GM19463 (cell line): ENCODE data around the gene MRPL10.

Source experiments
- ATAC-seq: cut with Tn5 transposase; IDR thresholded peaks from one replicate; pipeline ENCODE4 v1.9.1; 2021; ENCODE audit warnings: mild to moderate bottlenecking, moderate library complexity; ENCODE audit not compliant: unreplicated experiment

MRPL10 gene

DNA sequence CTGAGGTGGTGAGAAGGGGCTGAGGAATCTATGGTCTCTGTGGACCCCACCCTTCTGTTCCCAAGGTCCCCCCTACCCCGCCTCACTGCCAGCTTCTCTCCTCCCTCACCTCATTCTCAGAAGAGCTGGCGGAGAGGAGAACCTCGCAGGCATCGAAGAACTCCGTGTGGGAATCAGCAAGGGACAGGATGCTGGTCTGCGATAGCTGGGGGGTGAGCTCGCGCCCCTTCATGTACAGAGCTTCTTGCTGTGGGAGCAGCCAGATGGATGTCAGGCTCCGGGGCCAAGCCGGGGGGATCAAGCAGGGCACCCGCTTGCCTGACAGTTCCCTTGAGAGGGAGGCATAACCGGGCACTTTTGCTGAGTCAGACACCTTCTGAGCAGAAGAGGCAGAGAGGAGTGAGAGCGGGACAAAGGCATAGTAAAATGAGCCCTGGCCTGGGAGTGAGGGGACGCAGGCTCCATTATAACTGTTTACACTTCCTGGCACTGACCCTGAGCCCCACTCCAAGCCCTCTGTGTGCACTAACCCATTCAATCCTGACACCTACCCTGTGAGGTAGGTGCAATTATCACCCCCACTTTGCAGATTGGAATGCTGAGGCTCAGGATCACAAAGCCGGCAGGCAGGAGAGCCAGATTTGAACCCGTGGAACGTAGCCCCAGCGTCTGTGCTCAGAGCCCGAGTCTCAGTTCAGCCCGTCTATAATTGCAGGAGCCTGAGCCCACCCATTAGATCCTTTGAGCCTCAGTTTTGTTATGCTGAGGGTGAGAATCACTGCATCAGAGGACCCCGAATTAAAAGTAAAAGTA is 16.0 kb downstream of the MRPL10 start:
- ATAC-seq: no peak

DNA sequence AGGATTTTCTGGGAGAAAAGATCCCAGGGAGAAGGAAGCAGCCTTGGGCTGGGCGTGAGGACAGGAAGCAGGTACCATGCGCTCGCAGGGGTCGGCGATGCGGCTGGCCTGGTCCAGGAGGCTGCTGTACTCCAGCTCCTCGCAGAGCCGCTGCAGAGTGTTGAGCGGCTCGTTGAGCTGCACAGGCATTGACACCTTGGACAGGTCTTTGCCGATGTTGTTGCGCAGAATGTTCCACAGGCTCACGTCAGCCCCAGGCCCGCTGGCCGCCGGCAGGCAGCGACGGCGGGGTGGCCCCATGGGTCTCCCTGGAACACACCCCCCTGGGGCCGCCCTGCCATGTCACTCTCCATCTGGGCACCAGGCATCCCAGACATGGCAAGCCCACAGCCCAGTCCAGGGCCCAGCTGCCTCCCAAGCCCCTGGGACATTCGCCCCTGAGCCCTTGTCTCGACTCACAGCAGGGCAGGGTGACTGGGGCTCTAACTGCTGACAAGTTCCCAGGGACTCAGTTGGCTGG is 17.8 kb downstream of the MRPL10 start:
- ATAC-seq: no peak

DNA sequence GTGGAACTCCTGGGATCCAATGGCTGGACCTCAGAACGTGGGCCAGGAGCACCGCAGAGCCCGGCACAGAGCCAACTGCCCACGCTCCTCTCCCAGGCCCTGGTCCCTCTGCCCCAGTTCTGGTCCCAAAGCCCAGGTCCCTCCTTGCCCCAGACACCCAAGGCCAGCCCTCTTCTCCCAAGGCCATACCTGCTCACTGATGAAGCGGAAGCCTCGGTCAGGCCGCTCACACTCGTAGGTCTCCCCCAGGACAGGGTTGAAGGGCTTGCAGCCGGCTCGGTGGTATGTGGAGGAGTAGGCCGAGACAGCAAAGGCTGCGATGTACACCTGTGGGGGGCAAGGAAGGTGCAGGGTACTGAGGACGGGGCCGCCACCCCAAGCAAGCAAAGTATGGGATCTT is 18.3 kb downstream of the MRPL10 start:
- no peak for ATAC-seq

DNA sequence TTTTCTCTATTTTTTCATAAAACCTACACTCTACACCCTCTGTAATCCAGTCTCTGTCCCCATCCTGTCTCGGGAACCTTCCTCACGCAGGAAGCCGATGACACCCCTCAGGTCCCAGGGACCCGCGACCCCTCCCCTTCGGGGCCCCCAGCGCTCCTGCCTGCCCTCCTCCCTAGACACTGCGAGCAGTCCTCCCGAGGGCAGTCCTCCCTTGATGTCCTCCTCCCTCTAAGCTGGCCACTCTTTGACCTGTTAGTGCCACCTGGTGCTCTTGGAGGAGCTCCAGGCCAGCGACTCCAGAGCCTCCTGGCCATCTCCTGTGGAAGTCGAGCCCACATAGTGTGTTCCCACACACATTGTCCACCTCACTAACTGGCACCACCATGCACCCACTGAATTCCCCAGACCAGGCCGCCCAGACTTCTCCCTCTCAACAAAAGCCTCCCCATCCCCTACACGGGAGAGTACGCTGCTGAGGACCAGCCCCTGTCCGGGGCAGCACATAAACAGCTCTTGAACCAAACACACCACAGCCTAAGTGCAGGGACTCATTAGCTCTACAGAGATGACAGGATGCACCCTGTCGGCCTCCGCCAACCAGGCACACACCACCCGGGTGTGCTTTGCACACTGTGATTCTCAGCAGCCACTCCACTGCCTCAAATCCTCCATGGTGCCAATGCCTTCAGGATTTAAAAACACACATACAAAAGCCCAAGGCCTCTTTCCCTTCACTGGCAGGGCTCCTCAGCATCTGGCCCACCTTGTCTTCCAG is 19.0 kb downstream of the MRPL10 start:
- no peak for ATAC-seq

DNA sequence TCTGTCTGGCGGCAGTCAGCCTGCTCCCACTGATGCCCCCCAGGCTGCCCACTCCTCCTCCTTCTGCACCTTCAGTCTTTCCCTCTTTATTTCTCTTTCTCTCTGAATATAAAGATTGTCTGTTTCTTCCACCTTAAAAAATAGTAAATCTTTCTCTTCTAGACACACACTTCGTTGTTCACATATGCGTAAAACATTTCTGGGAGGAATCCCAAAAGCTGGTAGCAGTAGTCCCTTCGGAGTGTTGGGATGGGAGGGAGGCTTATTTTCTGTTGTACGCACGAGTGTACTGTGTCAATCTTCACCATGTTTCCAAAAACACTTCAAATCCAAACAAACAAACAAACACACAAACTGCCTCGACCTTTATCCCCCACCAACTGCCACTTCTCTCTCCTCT is 19.6 kb downstream of the MRPL10 start:
- no peak for ATAC-seq

DNA sequence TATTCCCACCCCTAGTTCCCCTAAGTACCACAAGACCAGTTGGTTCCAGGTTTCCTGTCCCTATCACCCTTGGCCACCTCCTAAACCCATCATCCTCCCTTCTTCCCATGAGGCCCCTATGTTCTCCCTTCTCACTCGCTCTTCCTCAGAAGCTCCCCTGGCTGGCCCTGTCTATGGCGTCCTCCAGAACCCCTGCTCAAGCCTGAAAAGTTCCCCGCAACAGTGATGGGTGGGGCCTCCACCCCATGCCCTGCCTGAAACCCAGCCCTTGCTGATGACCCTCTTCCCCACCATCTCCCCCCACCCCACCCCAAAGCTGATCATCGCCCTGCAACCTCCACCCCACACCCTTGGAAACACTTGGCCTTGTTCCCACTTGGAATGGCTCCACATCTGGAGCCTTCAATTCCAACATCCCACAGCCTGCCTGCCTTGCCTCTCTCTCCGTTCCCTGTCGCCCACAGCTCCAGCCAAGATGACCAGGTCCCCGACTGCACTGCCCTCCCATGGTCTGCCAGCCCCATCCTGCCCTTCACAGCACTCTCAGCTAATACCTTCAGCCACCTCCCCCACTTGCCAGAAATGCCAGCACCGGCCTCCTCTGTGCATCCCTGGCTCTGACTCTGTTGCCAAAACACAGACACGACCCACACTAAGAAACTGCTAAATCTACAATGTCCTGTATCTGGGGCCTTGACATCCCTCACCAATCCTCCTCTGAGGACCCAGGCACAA is 20.3 kb downstream of the MRPL10 start:
- no peak for ATAC-seq

DNA sequence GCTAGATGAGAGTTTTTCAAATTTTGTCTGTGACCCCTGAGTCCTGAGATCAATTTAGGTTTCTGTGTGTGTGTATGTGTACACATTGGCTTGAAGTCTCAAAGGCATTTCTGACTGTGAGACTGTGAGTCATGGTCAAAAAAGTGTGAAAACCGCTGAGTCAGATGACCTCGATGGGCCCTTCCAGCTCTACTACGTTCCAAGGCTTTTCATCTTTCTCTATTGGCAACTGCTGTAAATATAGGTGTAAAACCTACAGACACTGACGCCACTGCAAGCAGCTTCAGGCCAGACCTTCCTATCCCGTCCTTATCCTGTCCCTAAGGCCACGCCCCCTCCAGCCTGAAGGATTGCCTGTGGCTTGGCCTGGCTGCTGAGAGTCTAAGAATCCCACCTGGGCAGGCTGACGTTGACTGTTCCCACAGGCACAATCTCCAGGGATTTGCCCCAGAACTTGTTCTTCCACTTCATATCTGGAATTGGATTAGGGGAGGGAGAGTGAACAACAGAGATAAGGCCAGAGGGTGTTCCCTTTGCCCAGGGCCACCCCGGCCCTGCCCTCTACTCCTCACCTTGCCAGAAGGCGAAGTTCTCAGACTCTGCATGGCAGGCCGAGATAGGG is 21.0 kb downstream of the MRPL10 start:
- no peak for ATAC-seq

DNA sequence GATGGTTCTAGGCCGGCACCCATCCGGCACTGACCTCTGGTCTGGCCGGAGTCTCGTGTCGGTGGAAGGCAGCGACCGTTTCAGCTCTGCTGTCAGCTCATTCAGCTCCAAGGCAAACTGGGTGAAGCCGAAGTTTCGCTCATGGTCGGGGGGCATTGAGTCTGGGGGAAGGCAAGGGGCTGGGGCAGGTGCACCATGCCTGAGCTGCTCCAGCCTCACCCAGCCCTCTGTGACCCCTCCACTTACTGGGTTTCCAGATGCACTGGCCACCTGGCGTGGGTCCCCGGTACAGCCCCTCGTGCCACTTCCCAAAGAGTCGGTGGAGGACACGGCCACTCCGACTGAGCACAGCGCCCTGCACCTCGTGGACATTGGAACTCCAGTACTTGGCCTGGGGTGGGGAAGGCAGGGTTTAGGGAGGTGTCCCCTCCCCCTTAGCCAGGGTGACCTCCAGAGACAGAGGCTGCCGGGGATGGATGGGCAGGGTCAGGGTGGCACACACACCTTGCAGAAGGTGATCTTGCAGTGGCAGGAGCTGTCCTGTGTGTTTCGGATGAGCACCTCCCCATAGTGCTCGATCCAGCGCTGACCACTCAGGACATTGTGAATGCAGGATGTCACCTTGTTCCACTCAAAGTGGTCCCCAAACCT is 22.4 kb downstream of the MRPL10 start:
- no peak for ATAC-seq

DNA sequence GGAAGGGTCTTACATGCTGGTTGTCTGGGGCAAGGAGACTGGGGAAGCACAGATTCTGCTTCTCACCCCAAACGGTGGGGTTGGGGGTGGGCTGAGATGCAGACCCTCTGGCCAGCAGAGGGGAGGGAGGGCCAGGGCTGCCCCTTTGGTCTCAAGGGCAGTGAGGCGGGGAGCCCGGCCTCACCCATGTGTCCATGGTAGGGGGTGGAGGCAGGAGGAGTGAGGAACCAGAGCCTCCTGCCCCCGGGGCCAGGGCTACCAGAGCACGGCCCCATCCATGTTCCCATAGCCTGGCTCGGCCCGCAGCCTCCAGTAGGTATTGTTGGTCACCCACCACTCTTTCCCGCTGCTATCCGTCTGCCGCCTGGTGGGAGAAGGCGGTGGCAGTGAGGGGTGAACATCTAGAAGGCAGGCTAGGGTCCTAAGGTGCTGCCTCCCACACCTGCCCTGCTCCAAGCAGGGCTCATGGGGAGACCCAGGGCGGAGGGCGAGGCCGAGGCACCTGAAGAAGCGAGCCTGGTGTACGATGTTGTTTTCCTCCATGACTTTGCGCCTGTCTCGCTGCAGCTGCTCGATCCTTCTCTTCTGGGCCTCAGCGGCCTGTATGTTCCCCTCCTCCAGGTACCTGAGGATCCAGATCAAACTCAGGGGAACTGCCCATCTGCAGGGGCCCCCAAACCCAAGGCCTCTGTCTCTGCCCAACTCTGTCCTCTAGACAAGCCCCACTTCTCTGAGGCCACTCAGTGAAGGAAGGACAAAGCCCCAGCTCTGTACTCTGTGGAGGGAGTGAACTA is 23.1 kb downstream of the MRPL10 start:
- no peak for ATAC-seq

DNA sequence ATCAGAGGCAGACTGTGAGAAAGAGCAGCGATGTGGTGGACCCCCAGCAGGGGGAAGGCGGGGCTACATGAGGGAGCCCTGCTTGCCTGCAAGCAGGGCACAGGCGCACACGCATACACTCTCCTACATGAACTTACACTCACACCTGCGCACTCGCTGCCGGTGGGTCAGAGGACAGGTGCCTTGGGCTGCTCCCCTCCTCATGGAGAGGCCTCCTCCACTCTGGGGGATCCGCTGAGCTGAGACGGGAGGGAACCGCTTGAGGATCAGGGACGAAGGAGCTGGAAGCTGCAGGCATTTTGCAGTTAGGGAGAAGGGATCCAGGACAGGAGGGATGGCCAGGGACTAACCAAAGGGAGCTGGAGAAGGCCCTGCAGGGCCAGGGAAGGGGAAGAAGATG is 23.9 kb downstream of the MRPL10 start:
- no peak for ATAC-seq

DNA sequence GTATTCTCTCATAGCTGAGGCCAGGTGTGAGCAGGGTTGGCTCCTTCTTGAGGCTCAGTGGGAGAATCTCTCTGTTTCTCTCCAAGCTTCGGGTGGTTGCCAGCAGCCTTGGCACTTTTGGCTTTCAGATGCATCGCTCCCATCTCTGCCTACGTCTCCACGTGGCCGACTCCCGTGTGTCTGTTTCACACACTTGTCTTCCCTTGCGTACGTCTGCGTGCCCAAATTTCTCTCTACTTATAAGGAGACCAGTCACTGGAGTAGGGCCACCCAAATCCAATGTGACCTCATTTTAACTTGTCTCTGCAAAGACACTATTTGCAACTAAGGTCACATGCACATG is 24.5 kb downstream of the MRPL10 start:
- ATAC-seq: no peak

DNA sequence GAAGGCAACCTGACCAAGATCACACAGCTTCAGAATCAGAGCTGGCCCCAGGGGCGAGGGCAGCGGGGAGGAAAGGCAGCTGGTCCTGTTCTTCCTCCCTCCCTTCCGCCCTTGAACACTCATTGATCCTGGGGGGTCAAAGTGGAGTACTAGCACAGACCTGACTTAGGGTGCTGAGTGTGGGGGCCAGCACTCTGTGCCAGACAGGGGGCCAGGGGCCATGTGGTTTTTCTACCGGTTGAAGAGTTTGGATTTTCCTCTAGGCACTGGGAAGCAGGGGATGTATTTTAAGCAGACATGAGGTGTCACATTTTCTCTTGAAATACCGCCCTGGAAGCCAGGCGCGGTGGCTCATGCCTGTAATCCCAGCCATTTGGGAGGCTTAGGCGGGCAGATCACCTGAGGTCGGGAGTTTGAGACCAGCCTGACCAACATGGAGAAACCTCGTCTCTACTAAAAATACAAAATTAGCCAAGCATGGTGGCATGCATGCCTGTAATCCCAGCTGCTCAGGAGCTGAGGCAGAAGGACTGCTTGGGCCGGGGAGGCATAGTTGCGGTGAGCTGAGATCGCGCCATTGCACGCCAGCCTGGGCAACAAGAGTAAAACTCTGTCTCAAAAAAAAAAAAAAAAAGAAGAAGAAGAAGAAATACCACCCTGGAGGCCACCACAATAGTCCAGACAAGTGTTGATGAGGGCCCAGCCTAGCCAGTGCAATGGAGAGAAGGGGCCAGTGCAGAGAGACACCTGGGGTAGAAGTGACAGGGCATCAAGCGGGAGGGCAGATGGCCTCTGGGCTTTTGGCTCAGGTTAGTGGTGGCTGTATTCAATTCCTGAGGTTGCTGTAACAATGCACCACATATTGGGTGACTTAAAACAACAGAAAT is 25.1 kb downstream of the MRPL10 start:
- no peak for ATAC-seq

DNA sequence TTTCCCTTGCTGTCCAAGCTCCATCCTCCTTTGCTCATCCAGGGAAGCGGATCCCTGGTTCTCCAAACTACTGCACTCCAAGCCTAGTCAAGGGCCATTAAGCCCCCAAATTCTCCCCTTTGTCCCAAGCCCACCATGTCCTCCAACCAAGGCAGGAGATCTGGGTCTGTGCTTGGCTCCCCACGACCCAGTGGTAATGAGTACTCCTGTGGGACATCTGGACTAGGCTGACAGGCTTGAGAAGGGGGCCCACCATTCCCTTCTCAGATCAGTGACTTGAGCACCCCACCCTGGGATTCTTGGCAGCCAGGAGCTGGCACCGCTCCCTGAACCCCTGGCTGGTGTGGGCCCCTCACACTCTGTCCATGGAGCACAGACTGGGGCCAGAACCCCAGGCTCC is 26.9 kb downstream of the MRPL10 start:
- no peak for ATAC-seq

DNA sequence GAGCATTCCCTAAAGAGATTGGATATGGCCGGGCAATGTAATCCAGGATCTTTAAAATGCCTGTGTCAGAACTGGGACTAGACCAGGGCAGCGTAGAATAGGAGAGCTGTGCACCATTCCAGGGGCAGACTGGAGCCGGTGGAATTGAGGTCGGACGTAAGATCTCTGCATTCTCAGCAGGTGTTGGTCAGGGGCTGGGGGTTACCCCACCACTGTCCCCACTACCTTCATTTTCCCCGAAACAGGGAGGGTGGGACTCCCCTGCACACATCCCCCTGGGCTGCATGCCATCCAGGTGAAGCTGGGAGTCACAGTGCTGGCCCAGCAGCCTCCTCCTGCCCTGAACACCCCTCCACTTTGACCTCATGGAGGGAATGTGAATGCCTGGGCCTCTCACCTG is 27.6 kb downstream of the MRPL10 start:
- no peak for ATAC-seq

DNA sequence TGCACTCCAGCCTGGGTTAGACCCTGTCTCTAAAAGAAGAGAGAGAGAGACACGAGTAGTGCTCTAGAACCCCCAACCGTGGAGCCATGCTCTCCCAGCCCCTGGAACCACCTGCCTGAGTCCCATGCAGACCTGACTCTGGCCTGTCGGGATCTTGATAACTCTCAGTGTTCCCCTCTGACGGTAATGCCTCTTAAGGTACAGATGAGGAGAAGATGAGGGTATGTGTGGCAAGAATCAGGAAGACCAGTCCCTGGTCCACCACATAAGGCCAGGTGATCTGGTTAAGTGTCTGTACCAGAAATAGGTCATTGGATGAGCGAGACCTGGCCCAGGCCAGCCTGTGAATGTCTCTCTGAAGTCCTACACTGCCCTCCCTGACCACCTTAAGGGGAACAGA is 28.1 kb downstream of the MRPL10 start:
- no peak for ATAC-seq

DNA sequence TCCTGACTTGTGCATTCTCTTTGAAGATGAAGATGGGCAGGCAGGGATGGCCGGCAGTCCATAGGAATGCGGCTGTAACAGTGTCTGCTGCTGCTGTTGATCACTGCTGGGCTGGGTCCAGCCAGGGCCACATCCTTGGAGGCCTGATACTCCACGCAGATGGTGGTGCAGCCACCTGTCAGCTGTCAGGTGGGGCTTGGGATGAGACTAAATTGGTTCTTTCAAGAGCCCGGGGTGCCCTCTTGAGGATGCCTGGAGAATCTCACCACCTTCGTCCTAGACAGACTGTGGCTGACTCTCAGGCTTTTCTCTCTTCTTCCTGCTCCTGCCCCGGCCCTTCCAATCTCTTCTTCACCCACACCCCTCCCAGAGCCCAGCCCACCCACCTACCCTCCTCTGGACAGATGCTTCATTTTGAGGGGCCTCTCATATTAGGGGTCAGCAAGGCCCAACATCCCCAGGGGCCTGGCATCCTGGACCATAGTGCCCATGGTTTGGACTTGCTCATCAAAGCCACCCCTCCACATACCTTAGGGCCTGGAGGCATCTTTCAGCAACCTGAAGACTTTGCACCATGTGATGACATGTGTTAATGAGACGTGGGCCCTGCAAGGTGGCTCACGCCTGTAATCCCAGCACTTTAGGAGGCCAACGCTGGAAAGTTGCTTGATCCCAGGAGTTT is 28.9 kb downstream of the MRPL10 start:
- ATAC-seq: no peak

DNA sequence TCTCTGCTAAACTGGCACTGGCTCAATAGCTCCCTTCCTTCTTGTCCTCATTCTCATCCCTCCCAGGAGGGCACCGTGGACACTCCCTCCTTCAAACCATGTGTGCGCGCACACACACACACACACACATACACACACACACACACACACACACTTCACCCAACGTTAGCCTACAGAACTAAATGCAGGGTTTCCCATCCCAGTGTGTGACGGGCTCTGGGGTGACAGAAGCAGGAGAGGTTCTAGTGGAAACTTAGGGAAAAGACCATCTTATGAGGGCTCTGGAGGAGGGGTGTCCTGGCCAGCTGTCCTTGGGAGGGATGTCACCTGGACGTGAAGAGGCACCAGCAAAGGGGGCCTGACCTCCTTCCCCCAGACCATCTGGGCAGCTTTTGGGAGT is 29.4 kb downstream of the MRPL10 start:
- no peak for ATAC-seq

DNA sequence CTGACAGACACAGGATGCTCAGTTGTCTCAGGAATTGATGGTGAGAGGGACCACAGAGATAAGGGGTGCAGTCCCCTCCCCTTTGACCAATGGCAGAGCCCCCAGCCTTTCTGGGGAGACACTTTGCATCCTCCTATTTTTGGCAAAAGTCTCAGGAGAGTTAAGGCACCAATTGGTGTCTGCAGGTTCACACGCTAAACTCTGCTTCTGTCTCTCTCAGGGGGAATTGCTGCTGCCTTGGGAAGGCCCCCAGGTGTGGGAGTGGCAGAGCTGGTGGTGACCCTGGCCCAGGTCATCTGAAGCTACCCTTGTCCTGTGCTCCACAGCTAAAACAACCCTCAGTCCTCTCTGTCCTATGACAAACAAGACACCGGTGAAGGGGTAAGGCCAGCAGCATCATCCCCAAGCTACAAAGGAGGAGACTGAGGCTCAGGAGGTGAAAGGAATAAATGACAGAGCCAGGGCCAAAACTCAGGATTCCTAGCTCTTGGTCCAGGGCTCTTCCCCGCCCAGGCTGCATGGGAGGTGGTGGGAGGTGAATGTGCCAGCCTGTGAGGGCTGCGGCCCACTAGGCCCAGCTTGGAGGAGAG is 30.1 kb downstream of the MRPL10 start:
- ATAC-seq: no peak
